Astrocyte of the spinal cord (primary cell): ENCODE data around the gene CNTF.

Source experiments
- DNase-seq: peaks from one replicate; pipeline ENCODE4 v3.0.0; 2011; ENCODE audit warnings: low read depth, low spot score
- H3K4me3 ChIP-seq: 2 replicates; pipeline ENCODE4 v1.5.1; 2011; ENCODE audit warnings: low read depth, mild to moderate bottlenecking, low read length, moderate library complexity
- CTCF ChIP-seq: IDR thresholded peaks from 2 replicates; pipeline ENCODE4 v1.5.1; 2012; ENCODE audit warnings: low read depth, mild to moderate bottlenecking, low read length, inconsistent platforms
- in situ Hi-C: cut with HindIII; loops from 2 replicates; pipeline ENCODE4 v1.10.0; 2017; ENCODE audit warnings: low sequenced_read_pairs

The CNTF gene

GRCh38 chr11:58628446-58628845, 6.0 kb downstream of the CNTF start:
- DNase-seq, result peak; percentile 55
- no peak overlapping the region for H3K4me3 ChIP-seq
- in situ Hi-C loops, result no loop called here
- no peak for TF ChIP-seq CTCF

- no peak overlapping the region for H3K4me3 ChIP-seq
- in situ Hi-C loops, result no loop called here
- TF ChIP-seq CTCF, result peak; percentile 70
- peak; percentile 57 for DNase-seq
Observed at GRCh38 chr11:58629857-58630256, 7.4 kb downstream of the CNTF start.

- in situ Hi-C loops, result no loop called here
- H3K4me3 ChIP-seq, result no peak overlapping the region
- no peak for TF ChIP-seq CTCF
- no peak for DNase-seq
Observed at GRCh38 chr11:58631378-58631777, 8.9 kb downstream of the CNTF start.

- H3K4me3 ChIP-seq, result no peak overlapping the region
- no peak for DNase-seq
- no peak for TF ChIP-seq CTCF
- in situ Hi-C loops, result no loop called here
Observed at GRCh38 chr11:58632510-58632909, 10.0 kb downstream of the CNTF start.

GRCh38 chr11:58636587-58636986, 14.1 kb downstream of the CNTF start:
- no peak for TF ChIP-seq CTCF
- H3K4me3 ChIP-seq, result no peak overlapping the region
- DNase-seq, result no peak
- in situ Hi-C loops, result no loop called here

GRCh38 chr11:58637371-58637770, 14.9 kb downstream of the CNTF start:
- in situ Hi-C loops, result no loop called here

More at GRCh38 chr11:58637371-58637770, 14.9 kb downstream of the CNTF start:
- no peak for DNase-seq
- no peak overlapping the region for H3K4me3 ChIP-seq
- TF ChIP-seq CTCF, result no peak
